Measurements from ENCODE around the gene CACNA2D3. TPM values are rescaled to one million over a fixed set of nuclear protein-coding genes. Genes with fewer than 3 reads are reported as not detected.

The CACNA2D3 gene
- total RNA-seq, 1 experiment from 2014 or later: not detected

DNA sequence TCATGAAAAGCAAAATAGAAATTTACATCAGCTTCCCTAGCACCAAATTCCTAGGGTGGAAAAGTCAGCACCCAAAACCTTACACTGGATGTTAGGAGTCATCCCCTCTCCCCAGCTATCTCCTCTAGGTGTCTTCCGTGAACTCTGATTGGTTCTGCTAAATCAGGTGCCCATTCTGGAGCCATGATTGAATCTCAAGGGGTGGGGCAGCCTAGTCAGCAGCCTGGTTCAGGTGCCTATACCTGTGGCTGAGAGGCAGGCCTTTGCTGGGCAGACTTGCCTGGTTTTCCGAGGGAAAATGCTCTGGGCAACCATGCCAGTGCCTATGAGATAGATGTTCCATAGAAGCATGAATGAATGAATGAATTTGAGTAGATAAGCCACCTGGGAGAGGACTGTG, 468.8 kb downstream of the CACNA2D3 start:
- no TSS peak for BruUV-seq (replicated peaks)
- no peaks in the 10 kb centered on the region for H3K4me1 ChIP-seq
- CTCF ChIA-PET: no interaction called here
- Mint-ChIP-seq H3K9me3 (ENCODE audit: unreplicated experiment) (no peaks in the 10 kb centered on the region), H3K27me3 (ENCODE audit: insufficient read depth, unreplicated experiment) (peaks cover 8% of the 10 kb centered on the region), H3K4me1 (ENCODE audit: low read depth, unreplicated experiment) (no peaks in the 10 kb centered on the region), H3K27ac (ENCODE audit: unreplicated experiment) (no peak overlapping the region), H3K36me3 (ENCODE audit: insufficient read depth, unreplicated experiment) (no peaks in the 10 kb centered on the region), H3K4me3 (ENCODE audit: unreplicated experiment) (no peak overlapping the region)
- no peaks in the 10 kb centered on the region for H3K36me3 ChIP-seq (ENCODE audit: control insufficient read depth, insufficient read depth, low read length)
- TF ChIP-seq, protein P1, sequence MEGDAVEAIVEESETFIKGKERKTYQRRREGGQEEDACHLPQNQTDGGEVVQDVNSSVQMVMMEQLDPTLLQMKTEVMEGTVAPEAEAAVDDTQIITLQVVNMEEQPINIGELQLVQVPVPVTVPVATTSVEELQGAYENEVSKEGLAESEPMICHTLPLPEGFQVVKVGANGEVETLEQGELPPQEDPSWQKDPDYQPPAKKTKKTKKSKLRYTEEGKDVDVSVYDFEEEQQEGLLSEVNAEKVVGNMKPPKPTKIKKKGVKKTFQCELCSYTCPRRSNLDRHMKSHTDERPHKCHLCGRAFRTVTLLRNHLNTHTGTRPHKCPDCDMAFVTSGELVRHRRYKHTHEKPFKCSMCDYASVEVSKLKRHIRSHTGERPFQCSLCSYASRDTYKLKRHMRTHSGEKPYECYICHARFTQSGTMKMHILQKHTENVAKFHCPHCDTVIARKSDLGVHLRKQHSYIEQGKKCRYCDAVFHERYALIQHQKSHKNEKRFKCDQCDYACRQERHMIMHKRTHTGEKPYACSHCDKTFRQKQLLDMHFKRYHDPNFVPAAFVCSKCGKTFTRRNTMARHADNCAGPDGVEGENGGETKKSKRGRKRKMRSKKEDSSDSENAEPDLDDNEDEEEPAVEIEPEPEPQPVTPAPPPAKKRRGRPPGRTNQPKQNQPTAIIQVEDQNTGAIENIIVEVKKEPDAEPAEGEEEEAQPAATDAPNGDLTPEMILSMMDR (IDR thresholded peaks at IDR 0.05; ENCODE audit: insufficient read depth in 1 of 2, low read depth in 1 of 2, low read length in 1 of 2, severe bottlenecking in 1 of 2, unreplicated experiment in 1 of 2): no peak
- no peaks in the 10 kb centered on the region for H3K9me3 ChIP-seq
- no peaks in the 10 kb centered on the region for H3K27me3 ChIP-seq (replicated peaks; ENCODE audit: control insufficient read depth, insufficient read depth, low read length)
- H3K4me3 ChIP-seq (ENCODE audit: low read depth, low read length): no peak overlapping the region
- DNase-seq: no peak
- POLR2A ChIA-PET: no interaction called here
- intact Hi-C loops (cut with micrococcal nuclease; ENCODE audit: unreplicated experiment): no loop called here

DNA sequence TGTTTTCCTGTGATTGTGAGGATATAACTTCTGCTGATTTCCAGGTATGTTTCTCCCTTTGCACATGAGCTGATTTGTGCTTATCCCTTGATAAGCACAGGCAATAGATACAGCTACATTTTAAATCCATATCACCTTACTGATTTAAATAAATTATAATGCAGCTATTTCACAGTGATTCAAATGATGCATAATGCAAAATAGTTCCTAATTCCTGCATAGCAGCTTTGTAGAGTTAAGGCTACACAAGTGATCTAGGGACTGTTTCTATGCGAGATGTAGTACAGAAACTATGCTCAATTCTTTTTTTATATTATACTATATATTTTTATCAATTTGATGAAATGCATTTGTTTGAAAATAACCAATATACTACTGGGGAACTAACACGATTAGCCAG, 471.3 kb downstream of the CACNA2D3 start:
- H3K9me3 ChIP-seq: no peaks in the 10 kb centered on the region
- no peaks in the 10 kb centered on the region for H3K36me3 ChIP-seq (ENCODE audit: control insufficient read depth, insufficient read depth, low read length)
- no peaks in the 10 kb centered on the region for H3K27me3 ChIP-seq (replicated peaks; ENCODE audit: control insufficient read depth, insufficient read depth, low read length)
- H3K4me1 ChIP-seq: no peaks in the 10 kb centered on the region
- ChIA-PET POLR2A (no interaction called here), CTCF (no interaction called here)
- intact Hi-C loops (cut with micrococcal nuclease; ENCODE audit: unreplicated experiment): no loop called here
- H3K36me3 Mint-ChIP-seq (ENCODE audit: insufficient read depth, unreplicated experiment): no peaks in the 10 kb centered on the region
- BruUV-seq (replicated peaks): no TSS peak
- H3K4me3 ChIP-seq (ENCODE audit: low read depth, low read length): no peak overlapping the region
- H3K4me3 Mint-ChIP-seq (ENCODE audit: unreplicated experiment): no peak overlapping the region
- H3K27ac Mint-ChIP-seq (ENCODE audit: unreplicated experiment): no peak overlapping the region
- H3K27me3 Mint-ChIP-seq (ENCODE audit: insufficient read depth, unreplicated experiment): peaks cover 14% of the 10 kb centered on the region
- TF ChIP-seq, protein P1 (IDR thresholded peaks at IDR 0.05; ENCODE audit: insufficient read depth in 1 of 2, low read depth in 1 of 2, low read length in 1 of 2, severe bottlenecking in 1 of 2, unreplicated experiment in 1 of 2): no peak
- no peaks in the 10 kb centered on the region for H3K9me3 Mint-ChIP-seq (ENCODE audit: unreplicated experiment)
- no peaks in the 10 kb centered on the region for H3K4me1 Mint-ChIP-seq (ENCODE audit: low read depth, unreplicated experiment)
- DNase-seq: no peak

DNA sequence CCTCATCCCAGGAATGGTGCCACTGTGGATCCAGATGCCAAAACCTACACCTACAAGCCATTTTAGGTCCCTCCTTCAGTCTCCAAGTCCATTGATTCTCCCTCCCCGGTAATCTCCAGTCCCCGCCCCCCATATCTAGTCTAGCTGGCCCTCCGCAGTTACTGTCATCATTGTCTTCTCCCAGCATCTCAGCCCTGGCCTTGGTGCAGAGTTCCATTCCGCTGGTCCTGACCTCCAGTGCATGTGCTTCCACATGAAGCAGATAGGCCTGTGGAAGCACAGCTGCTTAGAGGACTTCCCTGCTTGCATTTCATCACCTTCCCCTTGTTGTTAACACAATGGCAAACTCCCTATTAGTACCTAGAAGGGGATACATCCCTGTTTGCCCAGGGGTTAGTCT, 473.7 kb downstream of the CACNA2D3 start:
- H3K9me3 Mint-ChIP-seq (ENCODE audit: unreplicated experiment): no peaks in the 10 kb centered on the region
- H3K27me3 ChIP-seq (replicated peaks; ENCODE audit: control insufficient read depth, insufficient read depth, low read length): no peaks in the 10 kb centered on the region
- ChIA-PET CTCF (no interaction called here), POLR2A (no interaction called here)
- TF ChIP-seq, protein P1 (IDR thresholded peaks at IDR 0.05; ENCODE audit: insufficient read depth in 1 of 2, low read depth in 1 of 2, low read length in 1 of 2, severe bottlenecking in 1 of 2, unreplicated experiment in 1 of 2): no peak
- intact Hi-C loops (cut with micrococcal nuclease; ENCODE audit: unreplicated experiment): no loop called here
- no peak overlapping the region for H3K4me3 Mint-ChIP-seq (ENCODE audit: unreplicated experiment)
- H3K27me3 Mint-ChIP-seq (ENCODE audit: insufficient read depth, unreplicated experiment): peaks cover 17% of the 10 kb centered on the region
- H3K27ac Mint-ChIP-seq (ENCODE audit: unreplicated experiment): no peak overlapping the region
- H3K36me3 Mint-ChIP-seq (ENCODE audit: insufficient read depth, unreplicated experiment): no peaks in the 10 kb centered on the region
- H3K4me3 ChIP-seq (ENCODE audit: low read depth, low read length): no peak overlapping the region
- no peaks in the 10 kb centered on the region for H3K4me1 ChIP-seq
- H3K4me1 Mint-ChIP-seq (ENCODE audit: low read depth, unreplicated experiment): no peaks in the 10 kb centered on the region
- no peaks in the 10 kb centered on the region for H3K9me3 ChIP-seq
- no peaks in the 10 kb centered on the region for H3K36me3 ChIP-seq (ENCODE audit: control insufficient read depth, insufficient read depth, low read length)
- no TSS peak for BruUV-seq (replicated peaks)
- DNase-seq: no peak

Measured in Caco-2 (cell line).